HG03521 (cell line): ENCODE results near the gene HRH3.
A peak's percentile ranks its signal among the peaks of the same experiment; 100 is the strongest.

Source experiments
- ATAC-seq: cut with Tn5 transposase; IDR thresholded peaks from one replicate; pipeline ENCODE4 v1.9.1; 2021; ENCODE audit warnings: mild to moderate bottlenecking, moderate library complexity; ENCODE audit not compliant: unreplicated experiment

HRH3 gene

DNA sequence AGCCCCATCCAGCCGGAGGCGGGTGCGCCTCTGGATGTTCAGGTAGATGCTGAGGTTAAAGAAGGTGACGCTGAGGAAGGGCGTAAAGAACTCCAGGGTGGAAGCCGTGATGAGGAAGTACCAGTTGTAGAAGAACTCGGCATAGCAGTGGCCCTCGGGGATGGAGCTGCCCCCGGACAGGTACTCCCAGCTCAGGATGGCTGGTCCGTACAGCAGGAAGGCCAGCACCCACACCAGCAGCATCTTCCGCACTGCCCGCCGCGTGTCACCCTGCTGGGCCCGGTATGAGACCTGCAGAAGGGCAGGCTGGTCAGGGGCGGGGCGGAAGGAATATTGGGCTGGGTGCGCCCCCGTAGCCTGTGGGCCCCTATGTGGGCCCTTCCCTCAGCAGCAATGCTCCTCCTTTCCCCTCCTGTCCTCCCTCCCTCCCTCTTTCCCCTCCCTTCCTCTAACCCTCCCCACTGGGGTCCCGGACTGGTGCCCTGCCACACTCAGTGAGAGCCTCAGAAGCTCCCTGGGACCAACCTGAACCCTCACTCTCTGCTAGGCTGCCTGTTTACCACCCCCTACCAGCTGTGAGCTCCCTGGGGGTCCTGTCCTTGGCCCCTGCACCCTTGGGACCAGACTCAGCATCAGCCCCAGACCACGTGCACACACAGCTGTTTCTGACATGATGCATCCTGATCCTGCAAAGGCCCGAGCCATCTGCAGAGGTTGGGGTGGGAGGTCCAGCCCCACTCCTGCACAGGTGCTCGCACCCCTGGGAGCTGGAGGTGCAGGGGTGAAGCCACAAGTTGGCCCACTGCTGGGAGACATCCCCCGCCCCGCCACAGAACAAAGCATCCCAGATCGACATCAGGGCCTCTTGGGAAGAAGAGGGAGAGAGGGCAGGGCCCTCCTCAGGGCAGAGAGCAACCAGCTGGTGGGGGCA lies 3.2 kb downstream of the HRH3 start:
- ATAC-seq = no peak

DNA sequence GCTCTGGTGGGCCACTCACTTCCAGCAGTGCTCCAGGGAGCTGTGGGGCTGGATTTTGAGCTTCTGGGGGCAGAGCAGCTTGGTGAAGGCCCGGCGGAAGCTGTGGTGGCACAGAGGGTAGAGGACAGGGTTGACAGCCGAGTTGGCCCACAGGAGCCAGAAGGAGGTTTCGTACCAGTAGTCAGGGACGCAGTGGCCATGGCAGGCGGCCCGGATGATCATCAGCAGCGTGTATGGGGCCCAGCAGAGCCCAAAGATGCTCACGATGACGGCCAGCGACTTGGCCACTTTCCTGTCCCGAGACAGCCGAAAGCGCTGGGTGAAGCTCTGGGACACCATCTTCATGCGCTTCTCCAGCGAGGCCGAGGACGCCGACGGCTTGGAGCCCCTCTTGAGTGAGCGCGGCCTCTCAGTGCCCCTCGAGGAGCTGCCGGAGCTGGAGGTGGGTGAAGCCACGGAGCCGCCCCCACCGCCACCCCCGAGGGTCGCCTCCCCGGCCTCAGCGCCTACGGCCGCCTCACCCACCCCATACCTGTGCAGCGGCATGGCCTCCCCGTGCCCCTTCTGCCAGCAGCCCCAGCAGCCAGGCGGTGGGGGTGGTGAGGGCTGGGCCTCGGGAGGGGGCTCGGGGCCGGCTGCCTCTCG lies 4.0 kb downstream of the HRH3 start:
- no peak for ATAC-seq

DNA sequence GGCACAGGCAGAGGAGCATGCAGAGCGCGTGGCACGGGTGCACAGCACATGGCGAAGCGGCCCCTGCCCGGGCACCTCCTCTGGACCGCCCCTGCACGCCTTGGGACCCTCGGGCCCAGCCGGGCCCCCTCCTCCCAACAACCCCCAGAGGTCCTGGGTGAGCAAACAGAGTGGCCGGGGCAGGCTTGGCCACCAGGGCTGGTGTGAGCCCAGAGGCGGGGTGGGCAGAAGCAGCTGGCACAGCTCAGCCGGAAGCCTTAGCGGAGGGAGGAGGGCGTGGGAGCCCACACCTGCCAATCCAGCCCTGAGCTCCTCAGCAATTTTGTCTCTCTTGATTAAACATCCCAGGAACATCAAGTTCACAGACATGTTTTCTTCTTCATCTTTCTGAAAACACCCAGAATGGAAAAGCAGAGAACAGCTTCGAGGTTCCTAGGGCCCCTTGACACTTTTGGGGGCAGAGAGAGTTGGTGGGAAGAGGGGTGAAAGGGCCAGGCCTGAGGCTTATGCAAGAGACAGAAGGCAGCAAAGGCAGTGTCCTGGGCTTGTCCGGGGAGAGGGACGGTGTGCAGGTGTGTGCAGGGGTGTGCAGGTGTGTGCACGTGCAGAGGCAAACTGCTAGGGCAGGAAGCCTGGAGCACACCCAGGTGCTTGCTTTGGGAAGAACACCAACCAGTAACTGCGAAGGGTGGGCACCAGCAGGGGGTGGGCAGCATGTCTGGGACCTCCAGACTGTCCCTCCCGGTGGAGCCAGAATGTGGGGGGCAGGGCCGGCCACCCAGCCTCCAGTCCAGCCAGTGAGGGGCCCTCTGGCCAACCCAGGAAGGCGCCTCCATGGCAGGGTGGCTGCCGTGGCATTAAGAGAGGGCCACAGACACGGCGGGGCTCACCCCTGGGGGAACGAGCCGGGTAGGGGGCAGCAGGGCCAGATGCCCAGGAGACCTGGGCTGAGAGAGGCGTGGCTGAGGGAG lies 4.8 kb downstream of the HRH3 start:
- no peak for ATAC-seq

DNA sequence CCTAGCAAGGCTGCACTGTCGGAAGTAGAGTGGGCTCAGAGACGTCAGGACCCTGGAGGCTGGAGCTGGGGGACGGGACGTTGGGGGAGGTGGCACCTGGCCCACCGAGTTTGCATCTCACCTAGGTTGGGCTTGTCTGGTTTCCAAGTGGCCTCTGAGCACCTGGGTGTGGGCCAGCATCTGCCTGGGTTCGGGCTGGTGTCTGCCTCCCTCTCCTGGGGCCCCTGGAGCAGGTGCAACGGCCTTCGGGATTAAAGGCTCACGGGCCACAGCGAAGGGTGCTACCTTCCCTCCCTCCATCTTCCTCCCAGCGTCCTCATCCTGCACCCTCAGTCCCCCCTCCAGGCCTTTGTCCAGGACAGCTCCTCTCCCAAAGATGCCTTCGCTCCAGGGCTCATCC lies 6.0 kb downstream of the HRH3 start:
- ATAC-seq = no peak

DNA sequence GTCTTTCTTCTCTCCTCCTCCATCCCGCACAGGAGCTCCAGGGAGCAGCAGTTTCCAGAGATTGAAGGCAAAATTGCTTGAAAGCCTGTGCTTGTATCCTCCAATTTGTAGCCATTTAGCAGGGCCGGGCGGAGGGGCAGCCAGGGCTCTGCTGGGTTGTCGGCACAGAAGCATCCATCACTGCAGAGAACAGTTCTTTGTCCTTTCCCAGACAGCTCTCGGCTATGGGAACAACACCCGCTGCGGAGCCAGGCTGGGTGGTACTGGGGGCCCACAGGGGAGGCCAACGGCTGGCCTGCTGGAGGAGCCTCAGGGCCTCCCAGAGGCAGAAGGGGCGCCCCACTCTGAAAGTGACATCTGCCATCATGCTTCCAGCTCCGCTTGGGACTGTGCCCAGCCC lies 7.8 kb downstream of the HRH3 start:
- no peak for ATAC-seq

DNA sequence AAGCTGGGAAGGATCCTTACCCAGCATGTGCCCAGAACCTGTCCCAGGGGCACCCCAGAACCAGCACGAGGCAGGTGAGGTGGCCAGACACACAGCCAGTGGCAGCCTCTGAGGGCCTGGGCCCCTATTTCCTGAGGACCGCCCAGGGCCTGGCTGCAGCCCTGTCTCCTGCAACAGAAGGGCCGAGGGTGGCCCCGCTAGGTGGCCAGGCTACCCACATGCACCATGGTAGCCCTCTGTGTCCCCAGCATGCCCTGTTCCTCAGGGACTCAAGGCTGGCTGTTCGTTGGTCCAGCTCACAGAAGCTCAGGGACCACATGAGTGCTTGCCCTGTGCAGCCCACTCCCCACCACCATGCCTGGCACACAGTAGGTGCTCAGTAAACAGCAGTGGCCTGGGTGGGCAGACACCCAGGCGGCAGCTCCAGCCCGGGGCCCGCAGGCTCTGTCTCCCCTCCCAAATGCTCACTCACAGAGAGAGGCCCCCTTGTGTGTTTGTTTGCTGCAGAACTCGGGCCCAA lies 8.2 kb downstream of the HRH3 start:
- no peak for ATAC-seq

DNA sequence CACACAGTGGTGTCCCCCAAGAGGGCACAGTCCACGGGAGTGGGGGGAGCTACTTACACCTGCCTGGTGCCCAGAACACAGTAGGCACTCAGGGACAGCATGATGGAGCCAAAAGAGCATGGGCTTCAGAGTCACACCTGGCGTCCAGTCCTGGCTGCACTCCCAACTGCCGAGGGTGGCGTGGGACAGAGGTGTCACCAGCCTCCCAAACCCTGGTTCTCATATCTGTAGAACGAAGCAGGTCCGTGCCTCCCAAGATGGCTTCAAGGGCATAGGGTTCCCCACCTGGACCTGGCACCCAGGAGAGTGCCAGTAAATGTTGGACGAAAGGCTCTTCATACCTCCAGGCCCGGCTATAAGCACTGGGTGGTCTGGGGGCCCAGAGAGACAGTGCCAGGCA lies 8.9 kb downstream of the HRH3 start:
- no peak for ATAC-seq

DNA sequence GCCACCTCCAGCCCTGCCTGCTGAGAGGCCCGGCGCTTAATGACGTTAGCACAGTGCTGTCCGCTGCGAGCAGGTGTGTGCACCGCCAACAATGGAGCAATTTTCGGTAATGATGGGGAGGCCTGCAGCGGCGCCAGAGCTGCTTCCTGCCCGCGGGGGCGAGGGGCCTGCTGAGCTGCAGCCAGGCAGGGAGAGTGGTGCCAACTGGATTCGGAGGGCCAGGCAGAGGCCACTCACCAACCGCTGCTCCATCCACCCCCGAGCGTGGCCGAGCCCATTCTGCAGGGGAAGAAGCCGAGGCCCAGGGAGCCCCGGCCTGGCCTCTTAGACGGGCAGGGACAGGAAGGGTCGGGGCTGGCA lies 9.6 kb downstream of the HRH3 start:
- ATAC-seq = no peak

DNA sequence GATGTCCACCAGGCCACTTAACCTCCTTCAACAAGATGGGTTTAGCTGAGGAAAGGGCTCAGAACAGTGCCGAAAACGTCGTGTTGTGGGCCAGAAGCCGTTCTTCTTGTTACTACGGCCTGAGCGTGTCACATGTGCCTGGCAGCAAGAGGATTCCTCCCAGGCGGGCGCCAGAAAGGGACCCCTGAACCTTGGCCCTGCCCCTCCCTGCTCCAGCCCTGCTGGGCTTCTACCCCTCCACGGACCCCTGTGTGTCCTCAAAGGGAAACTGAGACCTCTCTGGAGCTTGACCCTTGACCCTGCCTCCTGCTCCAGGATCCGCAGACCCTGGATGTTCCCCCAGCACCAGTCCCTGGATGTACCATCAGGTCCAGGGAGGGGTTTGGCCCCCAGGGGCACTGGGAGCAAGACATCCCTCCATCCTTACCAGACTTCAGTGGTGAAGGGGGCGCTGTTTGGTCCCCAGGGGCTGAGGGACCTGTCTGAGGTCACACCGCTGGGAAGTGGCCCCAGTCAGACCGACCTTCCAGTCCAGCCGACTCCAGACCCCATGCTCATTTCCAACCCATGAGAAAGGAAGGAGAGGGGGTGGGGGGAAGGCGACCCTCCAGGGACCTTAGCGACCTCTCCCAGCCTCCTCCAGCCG lies 10.1 kb downstream of the HRH3 start:
- ATAC-seq = no peak

DNA sequence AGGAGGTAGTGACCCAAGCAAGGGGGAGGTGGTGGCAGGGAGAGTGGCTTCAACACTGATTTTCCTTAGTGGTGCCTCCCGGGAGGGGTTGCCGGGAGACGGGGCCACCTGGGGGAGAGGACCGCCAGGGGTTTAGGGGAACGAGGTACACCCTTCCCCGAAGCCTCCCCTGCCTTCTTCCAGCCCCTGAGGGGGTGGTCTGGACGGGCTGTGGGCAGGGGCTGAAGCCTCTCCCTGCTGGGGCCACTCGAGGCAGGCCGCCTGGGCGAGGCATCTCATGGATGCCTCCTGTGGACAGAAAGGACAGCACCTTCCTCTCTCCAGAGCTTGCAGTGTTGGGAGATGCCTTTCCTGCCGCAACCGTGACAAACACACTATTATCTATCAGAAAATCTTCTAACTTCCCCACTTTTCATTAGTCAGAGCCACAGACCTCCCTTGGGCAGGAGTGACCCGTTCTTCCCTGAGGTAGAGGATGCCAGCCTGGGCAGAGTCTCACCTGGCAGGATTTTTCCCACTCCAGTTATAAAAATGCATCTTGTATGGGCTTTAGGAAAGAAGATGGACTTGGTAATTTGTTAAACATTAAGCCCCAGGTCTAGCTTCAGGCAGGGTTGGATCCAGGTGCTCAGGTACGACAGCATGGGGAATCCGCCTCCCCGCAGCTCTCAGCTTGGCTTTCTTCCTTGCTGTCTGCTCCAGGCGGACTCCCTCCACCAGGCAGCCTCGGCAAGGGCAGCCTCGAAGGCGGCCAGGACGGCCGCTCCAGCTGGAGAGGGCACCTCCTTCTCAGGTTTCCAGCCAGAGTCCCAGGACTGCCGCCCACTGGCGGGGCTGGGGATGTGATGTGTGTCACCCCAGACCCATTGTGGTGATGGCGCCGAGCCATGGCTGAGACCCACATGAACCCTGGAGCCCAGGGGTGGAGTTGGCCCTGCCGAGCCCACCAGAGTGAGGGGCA lies 11.0 kb downstream of the HRH3 start:
- no peak for ATAC-seq

DNA sequence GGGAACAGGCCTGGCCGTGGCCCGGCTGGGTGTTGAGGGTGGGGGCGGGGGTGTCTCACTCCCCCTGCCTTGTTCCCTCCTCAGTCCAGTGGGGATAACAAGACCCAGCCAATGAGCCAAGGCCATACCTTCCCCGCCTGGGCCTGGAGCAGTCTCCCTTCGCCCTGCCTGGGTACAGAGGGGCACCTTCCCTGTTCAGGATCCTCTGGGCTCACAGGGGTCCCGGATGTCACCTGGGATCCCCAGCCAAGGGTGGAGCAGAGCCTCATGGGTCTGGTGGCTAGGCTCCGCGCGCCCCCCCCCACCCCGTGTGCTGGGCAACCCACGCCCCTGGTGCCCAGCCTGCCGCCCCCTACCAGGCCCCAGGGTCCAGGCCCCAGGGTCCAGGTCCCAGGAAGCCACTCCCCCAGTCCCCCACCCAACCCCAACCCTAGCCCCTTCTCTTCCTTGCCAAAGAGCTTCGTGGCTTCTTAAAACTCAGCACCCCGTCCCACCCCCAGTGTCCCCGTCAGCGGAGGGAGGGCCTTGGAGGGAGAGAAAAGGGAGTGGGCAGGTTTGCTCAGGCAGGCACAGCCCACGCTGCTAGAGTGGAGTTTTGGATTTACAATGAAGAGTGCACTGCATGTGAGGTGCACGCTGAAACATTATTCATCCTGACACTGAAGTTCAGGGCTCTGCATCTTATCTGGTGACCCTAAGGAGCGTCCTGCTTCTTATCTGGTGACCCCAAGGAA lies 11.8 kb downstream of the HRH3 start:
- ATAC-seq = no peak

DNA sequence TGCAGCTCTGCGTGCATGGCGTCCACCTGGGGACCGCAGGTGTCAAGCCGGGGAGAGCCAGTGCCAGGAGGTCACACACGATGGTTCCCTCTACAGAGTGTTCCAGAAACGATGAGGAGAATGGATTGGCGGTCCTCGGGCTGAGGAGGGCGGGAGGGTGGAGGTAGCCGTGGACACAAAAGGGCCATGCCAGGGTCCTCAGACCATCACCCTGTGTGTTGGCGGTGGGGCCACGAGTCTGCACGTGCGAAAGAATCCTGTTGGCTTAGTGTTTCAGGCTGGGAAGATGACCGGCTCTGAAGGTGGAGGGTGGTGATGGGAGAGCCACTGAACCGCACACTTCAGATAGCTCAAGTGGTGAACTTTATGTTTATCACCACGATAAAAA lies 13.7 kb downstream of the HRH3 start:
- ATAC-seq = no peak

DNA sequence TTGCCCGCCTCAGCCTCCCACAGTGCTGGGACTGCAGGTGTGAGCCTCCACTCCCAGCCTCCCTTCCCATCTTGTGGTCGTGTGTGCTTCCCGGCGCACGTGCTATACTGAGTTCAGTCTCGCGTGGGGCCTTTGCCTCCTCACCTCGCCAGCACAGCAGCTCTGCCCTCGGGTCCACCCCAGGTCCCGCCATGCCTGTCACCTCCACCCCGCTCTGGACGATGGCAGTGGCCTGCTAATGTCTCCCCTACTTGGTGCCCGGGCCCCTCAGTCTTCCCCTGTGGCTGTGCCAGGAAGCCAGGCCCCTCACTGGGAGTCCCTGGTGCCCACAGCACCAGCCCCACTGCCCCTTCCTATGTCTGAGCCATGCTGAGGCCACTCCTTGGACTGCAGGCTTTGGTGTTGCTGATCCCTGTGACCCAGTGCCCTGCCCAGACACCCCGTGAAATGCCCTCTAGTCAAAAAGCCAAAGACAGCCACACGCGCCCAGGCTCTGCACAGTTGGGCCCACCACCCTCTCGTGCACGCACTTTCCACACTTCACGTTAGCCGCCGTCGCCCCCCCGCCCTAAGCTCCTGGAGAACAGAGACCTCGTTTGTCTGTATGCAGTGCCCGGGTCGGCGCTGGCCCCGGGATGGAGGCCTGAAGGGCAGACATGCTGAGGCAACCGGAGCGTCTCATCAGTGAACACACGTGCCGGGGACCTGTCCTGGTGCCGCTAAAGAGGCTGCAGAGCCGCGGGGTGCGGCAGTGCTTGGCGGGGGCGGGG lies 14.3 kb downstream of the HRH3 start:
- ATAC-seq = no peak

DNA sequence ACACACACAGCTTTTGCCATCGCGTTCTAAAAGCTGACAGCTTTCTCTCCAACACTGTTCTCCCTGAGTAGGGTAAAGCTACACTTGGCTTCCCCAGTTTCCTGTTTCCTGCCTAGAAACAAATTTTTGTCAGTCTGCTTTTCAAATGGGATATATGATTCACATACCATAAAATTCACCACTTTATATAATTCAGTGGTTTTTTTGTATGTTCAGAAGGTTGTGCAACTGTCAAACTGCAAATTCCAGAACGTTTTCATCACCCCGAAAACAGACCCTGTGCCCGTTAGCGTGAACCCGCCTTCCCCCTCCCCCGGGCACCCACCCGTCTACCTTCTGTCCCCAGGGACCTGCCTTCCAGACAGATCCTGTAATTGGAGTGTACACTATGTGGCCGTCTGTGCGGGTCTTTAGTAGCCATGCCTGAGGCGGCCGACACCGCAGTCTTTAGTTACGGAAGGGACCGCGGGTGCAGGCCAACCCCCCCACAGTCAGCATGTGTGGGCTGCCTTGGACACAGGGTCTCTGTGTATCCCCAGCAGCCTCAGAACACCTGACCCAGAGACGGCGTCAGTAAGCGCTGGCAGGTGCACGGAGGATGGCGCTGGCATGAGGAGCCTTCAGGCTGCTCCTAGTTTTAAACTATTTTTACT lies 16.6 kb downstream of the HRH3 start:
- no peak for ATAC-seq

DNA sequence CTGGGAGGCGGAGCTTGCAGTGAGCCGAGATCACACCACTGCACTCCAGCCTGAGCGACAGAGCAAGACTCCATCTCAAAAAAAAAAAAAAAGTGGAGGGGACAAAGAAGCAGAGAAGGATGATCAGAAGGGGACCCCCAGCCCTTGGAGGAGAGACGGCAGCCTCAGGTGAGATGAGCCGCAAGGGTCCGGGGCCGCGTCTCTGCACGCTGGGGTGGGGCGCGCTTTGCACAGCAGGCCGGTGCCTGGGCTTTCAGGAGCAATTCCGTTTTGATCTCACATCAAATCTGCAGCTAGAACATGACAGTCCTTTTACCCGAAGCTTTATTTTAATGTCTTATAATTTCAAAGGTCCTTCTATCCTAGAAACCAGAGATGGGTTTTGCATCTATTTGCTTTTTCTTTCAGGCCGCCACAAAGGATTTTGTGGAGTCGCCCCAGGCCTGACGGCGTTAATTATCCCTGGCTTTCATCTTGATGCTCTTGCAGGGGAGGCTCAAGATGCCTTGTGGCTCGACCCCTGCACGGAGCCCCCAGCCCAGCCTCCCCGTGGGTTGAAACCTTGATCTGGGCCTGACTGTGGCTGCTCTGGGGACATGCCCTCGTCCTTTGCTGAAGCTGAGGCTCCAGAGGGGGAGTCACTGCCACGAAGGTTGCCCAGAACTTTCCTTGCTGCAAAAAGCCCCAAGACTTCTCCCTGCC lies 17.3 kb downstream of the HRH3 start:
- no peak for ATAC-seq

DNA sequence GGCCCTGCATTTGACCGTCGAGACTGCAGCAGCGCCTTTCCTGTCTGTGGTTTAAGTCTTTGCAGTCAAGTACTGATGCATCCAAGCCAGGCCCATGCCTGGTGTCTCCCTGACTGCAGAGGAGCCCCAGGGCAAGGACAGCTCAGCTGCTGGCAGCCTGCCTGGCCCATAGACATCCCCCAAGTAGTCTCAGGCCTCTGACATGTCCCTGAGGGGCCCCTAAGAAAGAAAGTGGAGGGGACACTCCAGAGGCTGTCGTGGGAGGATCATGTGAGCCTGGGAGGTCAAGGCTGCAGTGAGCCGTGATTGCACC lies 18.0 kb downstream of the HRH3 start:
- peak; percentile 28 for ATAC-seq
